Fibroblast of peridontal ligament (primary cell): Measurements from ENCODE around the gene BRINP3.
A peak's percentile ranks its signal among the peaks of the same experiment; 100 is the strongest.

Source experiments
- DNase-seq: peaks from one replicate; pipeline ENCODE4 v3.0.0-alpha.2; 2010; ENCODE audit errors: extremely low read depth

BRINP3 gene

GRCh38 chr1:190104961-190105360, 372.7 kb downstream of the BRINP3 start:
- no peak for DNase-seq

- no peak for DNase-seq
Observed at GRCh38 chr1:190102757-190103326, 374.8 kb downstream of the BRINP3 start.

GRCh38 chr1:190101756-190102155, 375.9 kb downstream of the BRINP3 start:
- no peak for DNase-seq

GRCh38 chr1:190098756-190099155, 378.9 kb downstream of the BRINP3 start:
- DNase-seq = no peak

- no peak for DNase-seq
Observed at GRCh38 chr1:190098107-190098506, 379.6 kb downstream of the BRINP3 start.

- no peak for DNase-seq
Observed at GRCh38 chr1:190095596-190095995, 382.1 kb downstream of the BRINP3 start.

- DNase-seq = no peak
Observed at GRCh38 chr1:190084552-190084951, 393.1 kb downstream of the BRINP3 start.

GRCh38 chr1:190068304-190068703, 409.4 kb downstream of the BRINP3 start:
- DNase-seq = no peak

- peak; percentile 63 for DNase-seq
Observed at GRCh38 chr1:190067592-190067991, 410.1 kb downstream of the BRINP3 start.

GRCh38 chr1:190066011-190066410, 411.7 kb downstream of the BRINP3 start:
- no peak for DNase-seq

- no peak for DNase-seq
Observed at GRCh38 chr1:190049314-190049713, 428.4 kb downstream of the BRINP3 start.
